Epithelial cell of esophagus (primary cell): ENCODE data around the gene ANKRD27.

Experiments
- DNase-seq: peaks from one replicate; pipeline ENCODE4 v3.0.0; 2010; ENCODE audit warnings: low read depth
- H3K4me3 ChIP-seq: 2 replicates; pipeline ENCODE4 v1.5.1; 2011; ENCODE audit warnings: mild to moderate bottlenecking, low read length, control low read depth
- TF ChIP-seq, protein P1 (sequence below): IDR thresholded peaks from 2 replicates; pipeline ENCODE4 v1.5.1; 2011; ENCODE audit warnings: low read depth, mild to moderate bottlenecking, low read length, control low read depth, inconsistent platforms; ENCODE audit not compliant: insufficient read depth; ENCODE audit errors: missing control alignments

ANKRD27 gene

DNA sequence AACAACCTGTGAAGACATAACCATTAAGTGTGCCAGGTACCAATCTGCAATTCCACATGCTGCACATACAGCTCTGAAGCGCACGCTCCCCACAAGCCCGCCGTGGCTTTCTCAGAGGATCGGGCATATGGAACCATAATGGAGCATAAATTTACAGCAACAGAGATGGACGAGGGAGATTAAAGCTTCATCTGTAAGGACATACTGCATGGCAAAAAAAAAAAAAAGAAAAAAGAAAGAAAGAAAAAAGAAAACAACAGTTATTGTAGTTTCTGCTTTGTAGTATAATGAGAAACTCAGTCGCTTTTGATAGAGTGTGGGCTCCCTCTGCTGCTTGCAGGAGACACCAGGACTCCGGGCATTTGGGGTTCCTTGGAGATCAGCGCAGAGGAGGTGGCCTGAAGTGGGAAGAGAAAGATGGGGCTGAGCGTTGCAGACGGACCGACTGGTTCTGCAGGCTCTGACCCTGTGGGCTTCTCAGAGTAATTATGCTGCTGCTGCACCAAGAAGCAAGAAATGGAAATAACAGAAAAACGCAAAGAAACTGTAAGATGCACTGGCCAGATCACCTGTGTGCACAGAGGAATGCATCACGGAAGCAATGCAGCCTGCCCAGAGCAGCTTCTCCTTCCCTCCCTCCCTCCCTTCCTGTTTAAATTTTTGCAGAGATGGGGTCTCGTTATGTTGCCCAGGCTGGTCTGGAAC is 104.7 kb downstream of the ANKRD27 start:
- TF ChIP-seq, protein P1, sequence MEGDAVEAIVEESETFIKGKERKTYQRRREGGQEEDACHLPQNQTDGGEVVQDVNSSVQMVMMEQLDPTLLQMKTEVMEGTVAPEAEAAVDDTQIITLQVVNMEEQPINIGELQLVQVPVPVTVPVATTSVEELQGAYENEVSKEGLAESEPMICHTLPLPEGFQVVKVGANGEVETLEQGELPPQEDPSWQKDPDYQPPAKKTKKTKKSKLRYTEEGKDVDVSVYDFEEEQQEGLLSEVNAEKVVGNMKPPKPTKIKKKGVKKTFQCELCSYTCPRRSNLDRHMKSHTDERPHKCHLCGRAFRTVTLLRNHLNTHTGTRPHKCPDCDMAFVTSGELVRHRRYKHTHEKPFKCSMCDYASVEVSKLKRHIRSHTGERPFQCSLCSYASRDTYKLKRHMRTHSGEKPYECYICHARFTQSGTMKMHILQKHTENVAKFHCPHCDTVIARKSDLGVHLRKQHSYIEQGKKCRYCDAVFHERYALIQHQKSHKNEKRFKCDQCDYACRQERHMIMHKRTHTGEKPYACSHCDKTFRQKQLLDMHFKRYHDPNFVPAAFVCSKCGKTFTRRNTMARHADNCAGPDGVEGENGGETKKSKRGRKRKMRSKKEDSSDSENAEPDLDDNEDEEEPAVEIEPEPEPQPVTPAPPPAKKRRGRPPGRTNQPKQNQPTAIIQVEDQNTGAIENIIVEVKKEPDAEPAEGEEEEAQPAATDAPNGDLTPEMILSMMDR = peak; percentile 86
- DNase-seq = peak; percentile 63
- no peak overlapping the region for H3K4me3 ChIP-seq

GRCh38 chr19:32567486-32567885 is 107.5 kb downstream of the ANKRD27 start:
- TF ChIP-seq, protein P1 = no peak
- DNase-seq = no peak
- no peak overlapping the region for H3K4me3 ChIP-seq

GRCh38 chr19:32566246-32566830 is 108.6 kb downstream of the ANKRD27 start:
- H3K4me3 ChIP-seq = no peak overlapping the region
- DNase-seq = no peak
- TF ChIP-seq, protein P1 = no peak

DNA sequence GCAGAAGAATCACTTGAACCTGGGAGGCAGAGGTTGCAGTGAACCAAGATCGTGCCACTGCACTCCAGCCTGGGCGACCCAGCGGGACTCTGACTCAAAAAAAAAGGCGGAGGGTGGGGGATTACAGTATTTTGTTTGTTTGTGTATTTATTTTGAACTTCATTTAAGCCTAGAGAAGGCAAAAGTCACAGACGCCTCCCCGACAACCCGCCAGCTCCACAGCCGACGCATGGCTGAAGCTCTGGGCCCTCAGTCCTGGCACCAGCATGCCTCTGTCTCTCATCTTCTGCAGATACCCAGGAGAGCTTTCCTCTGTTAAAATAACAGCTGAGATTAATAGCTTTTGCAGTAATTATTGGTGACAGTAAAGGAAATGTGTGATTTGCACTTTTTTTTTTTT is 111.2 kb downstream of the ANKRD27 start:
- DNase-seq = no peak
- no peak overlapping the region for H3K4me3 ChIP-seq
- TF ChIP-seq, protein P1 = no peak

GRCh38 chr19:32558607-32559228 is 116.3 kb downstream of the ANKRD27 start:
- TF ChIP-seq, protein P1 = no peak
- H3K4me3 ChIP-seq = no peak overlapping the region
- DNase-seq = no peak

- H3K4me3 ChIP-seq = no peak overlapping the region
- TF ChIP-seq, protein P1 = no peak
- no peak for DNase-seq
These were observed 119.2 kb downstream of the ANKRD27 start for GRCh38 chr19:32555786-32556185.
